GM12864 (cell line): ENCODE data around the gene KRTAP12-2.
"Not testable (repeated sequence)": the region's sequence is repeated elsewhere in the genome, so short reads cannot be mapped to it uniquely, and the experiment has no call there.

ENCODE experiments used
- DNase-seq: peaks from one replicate; pipeline ENCODE4 v3.0.0-alpha.2; 2011; ENCODE audit warnings: low read depth
- H3K4me3 ChIP-seq: 2 replicates; pipeline ENCODE4 v1.5.1; 2011; ENCODE audit warnings: mild to moderate bottlenecking, low read depth, low read length, control low read depth
- TF ChIP-seq, protein P1 (sequence below): IDR thresholded peaks from 2 replicates; pipeline ENCODE4 v1.5.1; 2011; ENCODE audit warnings: low read depth, mild to moderate bottlenecking, moderate library complexity, low read length, control low read depth, inconsistent platforms; ENCODE audit errors: missing control alignments

KRTAP12-2 gene

DNA sequence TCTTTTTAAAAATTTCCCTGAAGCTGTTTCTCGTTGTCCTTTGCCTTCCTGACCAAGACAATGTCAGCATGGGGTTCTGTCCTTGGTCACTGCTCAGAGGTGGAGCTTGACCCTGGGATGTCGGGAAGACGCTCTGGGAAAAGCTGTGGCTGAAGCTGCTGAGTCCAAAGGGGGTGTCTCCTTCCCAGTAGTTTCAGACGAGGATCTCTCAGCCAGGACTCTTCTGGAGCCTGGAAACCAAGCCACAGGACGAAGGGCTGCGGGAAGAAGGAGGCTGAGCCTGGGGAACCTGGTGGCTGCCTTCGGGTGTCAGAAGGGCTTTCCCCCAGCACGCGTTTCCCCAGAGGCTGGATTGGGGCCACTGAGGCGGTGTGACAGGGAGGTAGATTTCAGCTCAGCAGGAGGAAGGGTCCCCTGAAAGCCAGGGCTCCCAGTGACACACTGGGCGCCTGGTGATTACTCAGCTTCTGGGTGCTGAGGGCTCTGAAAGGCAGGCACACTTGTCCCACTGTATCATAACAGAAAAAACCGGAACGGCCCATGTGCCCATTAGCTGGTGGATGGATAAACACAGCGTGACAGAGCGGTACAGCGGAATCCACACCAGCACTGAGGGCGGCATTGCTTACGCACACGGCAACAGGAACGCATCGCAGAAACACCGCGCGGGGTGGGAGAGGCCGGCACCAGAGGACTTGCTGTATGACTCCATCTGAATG, 20.3 kb upstream of the KRTAP12-2 start:
- no peak overlapping the region for H3K4me3 ChIP-seq
- TF ChIP-seq, protein P1, sequence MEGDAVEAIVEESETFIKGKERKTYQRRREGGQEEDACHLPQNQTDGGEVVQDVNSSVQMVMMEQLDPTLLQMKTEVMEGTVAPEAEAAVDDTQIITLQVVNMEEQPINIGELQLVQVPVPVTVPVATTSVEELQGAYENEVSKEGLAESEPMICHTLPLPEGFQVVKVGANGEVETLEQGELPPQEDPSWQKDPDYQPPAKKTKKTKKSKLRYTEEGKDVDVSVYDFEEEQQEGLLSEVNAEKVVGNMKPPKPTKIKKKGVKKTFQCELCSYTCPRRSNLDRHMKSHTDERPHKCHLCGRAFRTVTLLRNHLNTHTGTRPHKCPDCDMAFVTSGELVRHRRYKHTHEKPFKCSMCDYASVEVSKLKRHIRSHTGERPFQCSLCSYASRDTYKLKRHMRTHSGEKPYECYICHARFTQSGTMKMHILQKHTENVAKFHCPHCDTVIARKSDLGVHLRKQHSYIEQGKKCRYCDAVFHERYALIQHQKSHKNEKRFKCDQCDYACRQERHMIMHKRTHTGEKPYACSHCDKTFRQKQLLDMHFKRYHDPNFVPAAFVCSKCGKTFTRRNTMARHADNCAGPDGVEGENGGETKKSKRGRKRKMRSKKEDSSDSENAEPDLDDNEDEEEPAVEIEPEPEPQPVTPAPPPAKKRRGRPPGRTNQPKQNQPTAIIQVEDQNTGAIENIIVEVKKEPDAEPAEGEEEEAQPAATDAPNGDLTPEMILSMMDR = no peak
- DNase-seq = no peak

DNA sequence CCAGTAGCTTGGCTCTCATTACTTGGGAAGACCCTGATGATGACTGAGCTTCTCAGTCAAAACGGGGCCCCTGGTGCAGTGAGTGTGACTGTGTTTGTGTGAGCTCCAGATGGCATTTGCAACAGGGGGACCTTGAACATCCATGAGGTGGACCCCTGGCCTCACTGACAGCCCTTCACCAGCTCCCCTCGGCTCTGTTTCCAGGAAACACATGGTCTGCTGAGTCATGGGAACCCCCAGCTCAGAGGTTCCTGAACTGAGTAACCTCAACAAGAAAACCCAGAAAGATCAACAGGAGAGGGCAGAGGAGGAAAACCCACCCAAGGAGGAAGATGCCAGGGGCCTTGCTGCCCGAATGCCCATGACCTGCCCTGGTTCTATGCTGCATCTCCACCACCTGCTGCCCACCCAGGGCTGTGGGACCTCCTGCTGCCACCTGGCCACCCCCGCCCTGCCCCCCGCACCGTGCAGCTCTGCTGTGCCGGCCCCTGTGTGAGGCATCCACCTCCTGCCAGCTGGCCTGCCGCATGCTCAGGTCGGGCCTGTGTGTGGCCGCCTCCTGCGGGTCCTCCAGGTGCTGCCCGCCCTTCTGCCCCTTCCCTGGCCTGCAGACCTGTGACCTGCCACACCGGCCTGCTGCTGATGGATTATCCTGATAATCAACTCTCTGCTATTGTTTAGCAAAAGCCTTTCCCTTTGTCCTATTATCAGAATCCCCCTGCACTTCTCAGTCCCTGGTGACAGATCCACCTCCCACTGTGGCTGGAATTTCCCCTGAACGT, 19.5 kb upstream of the KRTAP12-2 start:
- no peak overlapping the region for H3K4me3 ChIP-seq
- TF ChIP-seq, protein P1 = no peak
- DNase-seq = no peak

DNA sequence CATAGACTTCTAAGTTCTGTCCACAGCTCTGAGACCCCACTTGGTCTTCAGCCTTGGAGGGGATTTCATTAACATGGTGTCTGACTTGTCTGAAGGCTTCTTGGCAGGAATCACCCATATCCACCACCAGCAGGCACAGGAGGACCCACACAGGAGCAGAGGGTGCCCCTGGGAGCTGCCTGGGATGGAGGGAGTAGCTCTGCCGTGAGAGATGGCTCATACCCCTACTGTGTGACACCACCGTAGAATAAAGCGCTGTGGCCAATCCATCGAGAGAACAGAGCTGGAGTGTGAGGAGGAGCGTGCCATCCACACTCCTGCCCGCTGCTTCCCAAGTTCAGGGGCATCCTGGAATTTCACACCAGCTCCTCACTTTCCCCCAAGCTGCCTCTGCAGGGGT, 18.3 kb upstream of the KRTAP12-2 start:
- not testable (repeated sequence) for H3K4me3 ChIP-seq

DNA sequence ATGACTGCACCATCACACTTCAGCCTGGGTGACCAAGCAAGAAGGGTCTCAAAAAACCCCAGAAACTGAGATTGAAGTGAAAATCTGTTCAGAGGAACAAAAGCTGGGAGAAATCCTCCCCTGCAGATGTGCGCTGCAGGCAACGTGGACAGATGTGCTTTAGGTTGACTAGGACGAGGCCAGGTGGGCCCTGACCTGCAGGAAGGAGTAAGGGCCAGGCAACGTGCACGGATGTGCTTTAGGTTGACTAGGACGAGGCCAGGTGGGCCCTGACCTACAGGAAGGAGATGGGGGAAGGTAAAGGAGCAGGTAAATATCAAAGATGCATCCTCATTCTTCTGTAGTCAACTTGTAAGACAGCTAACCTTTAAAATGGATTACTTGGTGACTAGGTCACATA, 17.8 kb upstream of the KRTAP12-2 start:
- TF ChIP-seq, protein P1 = no peak
- H3K4me3 ChIP-seq = no peak overlapping the region
- DNase-seq = no peak

More for the DNA sequence above, 18.3 kb upstream of the KRTAP12-2 start:
- not testable (repeated sequence) for DNase-seq

DNA sequence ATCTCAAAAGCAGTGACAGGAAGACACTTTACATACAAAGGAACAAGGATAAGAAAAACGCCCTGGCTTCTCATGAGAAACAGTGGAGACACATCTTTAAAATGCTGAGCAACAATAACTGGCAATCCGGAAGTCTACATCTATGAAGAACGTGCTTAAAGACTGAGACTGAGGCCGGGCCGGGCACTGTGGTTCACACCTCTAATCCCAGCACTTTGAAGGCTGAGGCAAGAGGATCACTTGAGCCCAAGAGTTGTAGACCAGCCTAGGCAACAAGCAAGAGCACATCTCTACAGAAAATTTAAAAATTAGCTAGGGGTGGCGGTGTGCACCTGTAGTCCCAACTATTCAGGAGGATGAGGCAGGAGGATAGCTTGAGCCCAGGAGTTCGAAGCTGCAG, 17.4 kb upstream of the KRTAP12-2 start:
- DNase-seq = no peak
- no peak overlapping the region for H3K4me3 ChIP-seq
- TF ChIP-seq, protein P1 = no peak

DNA sequence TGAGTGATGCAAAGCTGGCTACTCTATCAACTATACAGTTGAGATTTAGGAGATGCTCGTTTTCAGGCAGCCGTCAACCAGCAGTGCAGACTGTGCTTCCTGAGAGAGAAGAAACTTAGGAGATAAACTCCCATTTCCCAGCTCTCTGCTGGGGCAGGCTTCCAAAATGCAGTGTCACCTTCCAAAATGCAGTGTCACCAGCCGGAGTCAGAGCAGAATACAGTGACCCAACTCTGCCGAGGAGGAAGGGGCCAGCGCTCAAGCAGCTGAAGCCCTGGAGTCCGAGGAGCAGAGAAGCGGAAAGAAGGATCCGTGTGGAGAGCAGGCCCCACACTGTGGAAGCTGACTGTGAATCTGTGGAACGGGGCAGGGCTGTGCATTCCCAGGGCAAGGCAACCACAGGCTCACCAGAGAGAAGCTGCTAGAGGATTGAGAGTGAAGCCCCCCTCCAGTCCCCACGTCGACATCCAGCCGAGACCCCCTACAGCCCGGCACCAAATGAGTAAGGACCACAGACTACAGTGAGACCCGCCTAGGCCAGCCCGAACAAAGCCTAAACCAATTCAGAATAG, 15.9 kb upstream of the KRTAP12-2 start:
- DNase-seq = no peak
- TF ChIP-seq, protein P1 = no peak

DNA sequence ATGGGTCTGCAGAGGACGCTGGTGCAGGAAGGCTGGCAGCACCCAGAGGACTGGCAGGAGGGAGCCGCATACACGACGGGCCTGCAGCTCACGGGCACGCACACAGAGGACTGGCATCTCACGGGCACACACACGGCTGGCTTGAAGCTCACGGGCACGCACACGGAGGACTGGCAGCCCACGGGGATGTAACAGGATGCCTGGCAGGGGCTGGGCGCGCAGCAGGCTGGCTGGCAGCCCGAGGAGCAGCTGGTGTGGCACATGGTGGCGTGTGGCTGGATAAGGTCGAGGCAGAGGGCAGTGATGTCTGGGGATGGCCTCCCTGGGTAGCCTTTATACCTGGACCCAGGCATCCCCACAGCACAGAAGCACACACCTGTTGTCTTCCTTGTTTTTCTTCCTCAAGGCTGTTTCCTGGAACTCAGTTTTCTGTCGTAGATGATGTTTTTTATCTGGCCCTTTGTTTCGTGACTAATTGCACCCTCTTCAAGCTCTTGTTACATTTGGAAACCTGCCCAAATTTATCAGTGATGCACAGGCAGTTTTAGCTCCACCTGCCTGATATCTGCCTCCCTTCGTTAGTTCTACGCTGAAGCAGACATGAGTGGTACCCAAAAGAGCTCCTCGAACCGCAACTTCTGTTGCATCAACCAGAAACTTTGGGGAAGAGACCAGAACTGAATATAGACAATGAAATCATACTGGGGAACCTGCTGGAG, 15.3 kb upstream of the KRTAP12-2 start, which contains the start of gene KRTAP12-1:
KRTAP12-1 (minus strand) TSS at position 303 of the 719 bp plus-strand sequence; CDS start at position 263, 40 bp downstream.
- TF ChIP-seq, protein P1 = no peak
- DNase-seq = no peak
- H3K4me3 ChIP-seq = no peak within 1 kb of the TSS

More for the DNA sequence above, 15.9 kb upstream of the KRTAP12-2 start:
- no peak overlapping the region for H3K4me3 ChIP-seq
